NCI-H345 treated with DMSO at 0.1 percent for 48 hours (cell line): ENCODE data around the gene EYA2.
"Not testable (repeated sequence)": the region's sequence is repeated elsewhere in the genome, so short reads cannot be mapped to it uniquely, and the experiment has no call there.

Source experiments
- DNase-seq: peaks from one replicate; lab custom pipeline; 2025; ENCODE audit not compliant: unreplicated experiment; lab: John Stamatoyannopoulos, UW

Gene EYA2

DNA sequence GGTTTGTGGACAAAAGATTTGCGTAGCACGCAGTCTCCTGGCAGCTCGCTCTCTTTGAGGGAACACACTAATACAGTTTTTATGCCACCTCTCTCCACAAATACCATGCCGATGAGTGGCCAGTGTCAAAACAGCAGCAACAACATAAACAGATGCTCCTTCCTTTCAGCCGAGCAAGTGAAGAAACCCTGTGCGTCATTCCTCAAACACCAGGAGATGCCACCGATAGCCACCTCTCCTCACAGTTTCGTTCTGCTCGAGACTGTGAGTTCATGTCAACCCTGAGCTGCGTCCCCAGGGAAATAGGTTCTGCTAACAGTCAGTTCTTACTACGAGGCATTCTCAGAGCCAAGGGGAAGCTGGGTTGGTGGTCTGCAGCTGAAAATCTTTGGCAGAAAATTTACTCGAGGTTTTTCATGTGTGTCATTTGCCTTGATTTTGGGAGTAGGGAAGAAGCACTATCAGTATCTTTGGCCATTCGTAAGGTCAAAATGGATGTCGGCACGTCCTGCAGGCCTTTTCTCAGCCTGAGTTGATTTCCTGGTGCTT is 59.9 kb downstream of the EYA2 start:
- DNase-seq: no peak

- no peak for DNase-seq
Observed at GRCh38 chr20:46955601-46956556, 61.2 kb downstream of the EYA2 start.

DNA sequence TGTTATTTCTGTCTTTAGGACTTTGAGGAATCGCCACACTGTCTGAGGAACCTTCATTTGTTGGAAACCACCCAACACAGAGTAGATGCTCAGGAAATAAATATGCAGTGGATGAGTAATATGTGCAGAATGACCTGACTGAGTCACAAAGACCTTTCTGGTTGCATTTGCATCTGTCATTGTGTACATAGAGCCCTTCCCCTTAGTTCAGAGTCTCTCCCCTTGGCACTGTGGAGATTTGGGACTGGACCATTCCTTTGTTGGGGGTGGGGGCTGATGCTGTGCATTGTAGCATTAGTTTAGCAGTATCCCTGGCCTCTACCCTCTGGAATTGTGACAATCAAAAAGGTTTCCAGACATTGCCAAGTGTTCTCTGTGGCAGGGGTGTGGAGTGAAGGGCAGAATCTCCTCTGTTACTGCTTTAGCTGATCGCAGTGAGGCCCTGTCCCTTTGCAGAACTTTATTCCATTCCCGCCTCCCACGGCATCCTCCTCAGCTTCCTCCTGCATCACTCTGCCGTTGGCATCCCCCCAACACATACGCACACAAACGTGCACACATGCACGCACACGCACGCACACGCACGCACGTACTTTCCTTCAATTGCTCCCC is 64.5 kb downstream of the EYA2 start:
- no peak for DNase-seq

DNA sequence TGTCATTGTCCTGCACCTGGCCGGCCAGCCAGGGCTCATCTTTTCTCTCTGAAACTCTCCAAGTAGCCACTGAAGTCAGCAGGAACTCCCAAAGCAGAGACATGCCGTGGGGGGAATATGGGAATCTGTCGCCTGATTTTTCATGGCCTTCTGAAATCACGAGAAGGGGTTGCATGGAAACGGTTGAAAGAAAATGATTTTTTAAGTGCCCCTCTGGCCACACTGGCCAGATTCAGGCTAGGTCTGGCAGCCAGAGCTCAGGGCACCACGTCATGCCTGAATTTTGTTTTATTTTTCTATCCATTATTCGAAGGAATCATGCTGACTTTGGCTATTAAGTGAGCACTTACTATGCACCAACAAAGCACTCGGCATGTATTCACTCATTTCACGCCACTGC is 65.2 kb downstream of the EYA2 start:
- DNase-seq: no peak

DNA sequence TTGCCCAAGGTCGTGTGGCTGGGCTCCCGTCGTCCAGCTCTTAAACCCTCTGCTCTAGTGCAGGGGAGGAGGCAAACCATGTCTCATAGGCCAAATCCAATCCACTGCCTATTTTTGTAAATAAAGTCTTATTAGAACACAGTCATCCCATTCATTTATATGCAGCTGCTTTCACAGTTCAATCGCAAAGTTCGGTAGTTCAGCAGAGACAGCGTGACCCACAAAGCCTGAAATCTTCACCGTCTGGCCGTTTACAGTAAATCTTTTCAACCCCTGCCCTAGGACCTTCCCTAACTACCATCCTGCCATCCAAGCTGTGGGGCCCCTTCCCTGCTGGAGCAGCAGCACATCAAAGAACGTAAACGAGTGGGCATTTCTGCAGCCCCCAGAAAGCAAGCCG is 65.9 kb downstream of the EYA2 start:
- DNase-seq: no peak

- DNase-seq: not testable (repeated sequence)
Observed at GRCh38 chr20:46961968-46962367, 67.3 kb downstream of the EYA2 start.

GRCh38 chr20:46962452-46963195 is 68.0 kb downstream of the EYA2 start:
- no peak for DNase-seq

GRCh38 chr20:46963196-46963529 is 68.5 kb downstream of the EYA2 start:
- peak; percentile 37 for DNase-seq

GRCh38 chr20:46963758-46964617 is 69.3 kb downstream of the EYA2 start:
- peak; percentile 46 for DNase-seq

DNA sequence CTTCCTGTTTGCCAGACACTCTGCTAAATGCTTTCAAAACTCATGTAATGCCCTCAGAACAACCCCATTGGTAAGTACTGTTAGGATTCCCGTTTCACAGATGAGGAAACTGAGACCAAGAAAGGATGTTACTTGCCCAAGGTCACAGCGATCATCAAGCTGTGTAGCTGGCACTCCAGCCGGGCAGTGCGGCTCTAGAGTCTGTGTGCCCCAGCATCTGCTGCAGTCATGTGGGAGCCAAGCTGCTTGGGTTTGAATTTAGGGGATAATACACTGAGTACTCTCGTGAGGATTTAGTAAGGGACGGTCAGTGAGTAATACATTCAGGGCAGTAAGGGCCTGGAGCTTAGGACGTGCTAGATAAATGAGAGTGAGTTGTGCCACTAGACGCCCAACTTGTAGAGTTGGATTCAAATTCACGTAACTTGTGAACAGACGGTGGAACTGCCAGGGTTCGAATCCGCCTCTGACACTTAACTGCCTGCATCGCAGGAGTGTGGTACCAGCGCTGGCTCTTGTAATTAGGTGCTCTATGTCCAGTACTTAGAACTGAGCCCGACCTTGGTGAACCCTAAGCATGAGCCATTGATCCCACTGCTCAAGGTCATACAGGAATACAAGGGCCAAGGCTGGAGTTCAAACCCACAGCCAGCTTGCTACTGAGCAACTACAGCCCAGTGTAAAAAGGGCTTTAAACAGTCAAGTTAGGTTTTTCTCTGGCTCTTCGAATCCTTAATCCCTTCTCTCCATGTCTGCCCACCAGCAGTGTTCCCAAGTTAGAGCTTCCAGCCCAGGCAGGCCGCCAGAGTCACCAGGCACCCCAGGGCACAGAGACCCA is 70.2 kb downstream of the EYA2 start:
- no peak for DNase-seq

DNA sequence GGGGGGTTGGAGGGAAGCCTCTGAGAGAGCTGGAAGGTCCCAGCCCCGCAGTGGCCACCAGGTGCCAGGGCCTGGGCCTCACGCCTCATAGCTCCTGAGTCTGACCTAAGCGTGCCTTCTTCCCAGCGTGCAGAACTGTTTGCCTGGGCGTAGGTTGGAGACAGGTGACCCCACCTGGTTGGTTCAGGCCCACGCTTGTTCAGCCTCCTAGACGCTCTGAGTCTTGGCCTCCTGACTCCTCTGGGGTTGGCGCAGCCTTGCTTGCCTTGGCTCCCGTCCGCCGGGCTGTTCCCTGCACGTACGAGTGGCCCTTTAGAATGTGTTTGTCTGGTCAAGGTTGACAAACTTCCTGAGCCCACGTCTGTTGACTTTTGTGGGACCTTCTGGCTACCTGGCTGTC is 70.8 kb downstream of the EYA2 start:
- DNase-seq: no peak

- no peak for DNase-seq
Observed at GRCh38 chr20:46967646-46968045, 73.0 kb downstream of the EYA2 start.

DNA sequence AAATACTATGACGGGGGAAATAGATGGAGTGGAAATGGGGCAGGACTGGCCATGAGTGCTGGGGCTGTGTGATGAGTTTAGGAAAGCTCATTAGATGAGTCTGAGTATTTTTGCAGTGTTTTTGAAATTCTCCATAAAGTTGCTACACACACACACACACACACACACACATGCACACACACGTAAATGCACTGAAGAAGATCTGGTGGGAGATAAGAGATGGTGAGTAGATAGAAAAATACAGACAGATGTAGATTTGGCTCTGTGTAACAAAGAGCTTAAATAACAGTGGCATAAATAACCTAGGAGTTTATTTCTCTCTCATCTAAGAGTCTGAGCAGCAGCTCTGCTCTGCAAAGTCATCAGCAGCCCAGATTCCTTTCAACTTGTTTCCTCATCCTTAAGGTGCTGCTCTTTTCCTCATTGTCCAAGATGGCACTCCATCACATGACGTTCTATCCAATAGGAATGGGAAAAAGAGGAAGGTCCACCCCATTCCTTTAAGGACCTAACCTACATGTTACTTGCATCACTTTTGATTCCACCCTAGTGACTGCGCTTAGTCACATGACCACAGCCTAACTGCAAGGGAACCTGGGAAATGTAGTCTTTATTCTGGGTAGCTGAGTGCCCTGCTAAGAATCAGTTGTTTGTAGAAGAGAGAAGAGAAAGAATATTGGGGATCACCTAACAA is 76.4 kb downstream of the EYA2 start:
- DNase-seq: no peak

DNA sequence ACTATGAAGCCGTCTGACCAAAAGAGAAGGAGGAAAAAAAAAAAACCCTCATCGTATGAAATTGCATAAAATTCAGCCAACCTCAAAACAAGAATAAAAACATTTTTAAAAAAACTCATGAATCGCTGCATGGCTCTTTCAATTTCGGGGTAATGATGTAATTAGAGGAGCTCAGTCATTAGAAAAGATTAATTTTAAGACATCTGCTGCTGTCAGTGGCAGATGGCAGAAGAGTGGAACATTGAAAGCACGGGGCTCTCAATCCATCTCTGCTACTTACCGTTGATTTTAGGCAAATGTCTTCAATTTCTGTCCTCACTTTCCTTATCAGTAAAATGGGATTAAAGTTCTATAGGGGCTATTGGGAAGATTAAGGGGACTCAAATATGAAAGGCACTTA is 79.1 kb downstream of the EYA2 start:
- DNase-seq: no peak

GRCh38 chr20:46974669-46975434 is 80.2 kb downstream of the EYA2 start:
- no peak for DNase-seq

GRCh38 chr20:46975976-46976375 is 81.3 kb downstream of the EYA2 start:
- no peak for DNase-seq

- DNase-seq: no peak
Observed at GRCh38 chr20:46977204-46977603, 82.6 kb downstream of the EYA2 start.

DNA sequence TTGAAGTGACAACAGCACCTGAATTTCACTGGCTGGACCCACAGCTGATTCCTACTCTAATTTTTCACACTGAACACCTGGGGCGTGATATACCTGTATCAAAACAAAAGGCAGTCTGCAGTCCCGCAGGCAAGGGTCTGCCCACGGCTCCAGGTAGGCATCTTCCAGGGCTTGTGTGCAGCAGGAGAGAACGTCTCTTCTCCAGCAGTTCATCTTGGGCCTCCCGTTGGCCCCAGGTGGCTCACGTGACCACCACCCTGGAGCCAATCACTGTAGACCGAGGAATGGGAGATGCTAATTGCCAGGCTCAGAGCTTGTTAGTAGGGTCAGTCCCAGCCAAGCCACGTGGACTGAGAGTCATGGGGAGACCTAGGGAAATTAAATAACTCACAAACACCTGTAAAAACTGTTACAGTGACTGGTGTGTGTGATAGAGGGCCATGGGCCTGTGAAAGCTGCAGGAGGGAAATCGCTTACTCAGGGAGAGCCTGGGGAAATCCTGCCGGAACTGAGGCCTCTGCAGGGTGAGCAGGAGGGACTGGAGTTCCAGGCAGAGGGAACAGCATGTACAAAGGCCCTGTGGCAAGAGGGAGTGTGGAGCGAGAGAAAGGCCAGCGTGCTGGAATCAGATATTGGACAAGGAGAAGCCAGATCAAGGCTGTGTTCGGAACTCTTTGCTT is 83.4 kb downstream of the EYA2 start:
- DNase-seq: no peak
